ENCODE measurements around the gene PSMD2.
A peak's percentile ranks its signal among the peaks of the same experiment; 100 is the strongest.
"Not testable (repeated sequence)": the region's sequence is repeated elsewhere in the genome, so short reads cannot be mapped to it uniquely, and the experiment has no call there.

The PSMD2 gene

GRCh38 chr3:184298759-184299487, at the start of gene PSMD2:
PSMD2 (plus strand) TSS chr3:184299241; CDS start chr3:184299267, 26 bp downstream.
- peak; percentile 95 to 96 for DNase-seq

- DNase-seq = peak; percentile 94 to 95
Measured at GRCh38 chr3:184249412-184250166, 49.5 kb upstream of the PSMD2 start, which contains the start of gene EEF1AKMT4. EEF1AKMT4 (plus strand) TSS chr3:184249672; CDS start chr3:184249695, 23 bp downstream.

GRCh38 chr3:184250167-184250828, 48.7 kb upstream of the PSMD2 start:
- peak; percentile 77 to 87 for DNase-seq

GRCh38 chr3:184255291-184256039, 43.6 kb upstream of the PSMD2 start:
- DNase-seq = no peak

GRCh38 chr3:184257083-184257915, 41.7 kb upstream of the PSMD2 start:
- no peak for DNase-seq

GRCh38 chr3:184258926-184259325, 40.1 kb upstream of the PSMD2 start:
- DNase-seq = no peak

- no peak for DNase-seq
Measured at GRCh38 chr3:184259396-184259877, 39.6 kb upstream of the PSMD2 start.

GRCh38 chr3:184259878-184260723, 38.9 kb upstream of the PSMD2 start:
- DNase-seq = peak in 1 of 2 experiments; percentile 42

GRCh38 chr3:184260724-184261269, 38.2 kb upstream of the PSMD2 start:
- DNase-seq = no peak

GRCh38 chr3:184261270-184261853, 37.7 kb upstream of the PSMD2 start, which contains the start of gene CAMK2N2:
CAMK2N2 (minus strand) TSS chr3:184261553; CDS start chr3:184261285, 268 bp downstream.
- peak; percentile 82 to 84 for DNase-seq

GRCh38 chr3:184261854-184262763, 36.9 kb upstream of the PSMD2 start:
- peak; percentile 42 to 61 for DNase-seq

GRCh38 chr3:184262764-184263179, 36.3 kb upstream of the PSMD2 start:
- no peak for DNase-seq

GRCh38 chr3:184267249-184267648, 31.8 kb upstream of the PSMD2 start:
- not testable (repeated sequence) for DNase-seq

GRCh38 chr3:184272269-184272668, 26.8 kb upstream of the PSMD2 start:
- DNase-seq = no peak

GRCh38 chr3:184275381-184275701, 23.7 kb upstream of the PSMD2 start:
- no peak for DNase-seq

- DNase-seq = no peak
Measured at GRCh38 chr3:184275961-184276910, 22.8 kb upstream of the PSMD2 start, which contains the start of gene ECE2. ECE2 (plus strand) TSS chr3:184276022; CDS start chr3:184276154, 132 bp downstream.

GRCh38 chr3:184277366-184277765, 21.7 kb upstream of the PSMD2 start:
- no peak for DNase-seq
